ENCODE results near the gene NEDD9. TPM values are rescaled to one million over a fixed set of nuclear protein-coding genes. Genes with fewer than 3 reads are reported as not detected.

NEDD9 gene
- total RNA-seq, 4 donors from 2014 or later, result 51.7 to 136 (median 94.0) TPM

DNA sequence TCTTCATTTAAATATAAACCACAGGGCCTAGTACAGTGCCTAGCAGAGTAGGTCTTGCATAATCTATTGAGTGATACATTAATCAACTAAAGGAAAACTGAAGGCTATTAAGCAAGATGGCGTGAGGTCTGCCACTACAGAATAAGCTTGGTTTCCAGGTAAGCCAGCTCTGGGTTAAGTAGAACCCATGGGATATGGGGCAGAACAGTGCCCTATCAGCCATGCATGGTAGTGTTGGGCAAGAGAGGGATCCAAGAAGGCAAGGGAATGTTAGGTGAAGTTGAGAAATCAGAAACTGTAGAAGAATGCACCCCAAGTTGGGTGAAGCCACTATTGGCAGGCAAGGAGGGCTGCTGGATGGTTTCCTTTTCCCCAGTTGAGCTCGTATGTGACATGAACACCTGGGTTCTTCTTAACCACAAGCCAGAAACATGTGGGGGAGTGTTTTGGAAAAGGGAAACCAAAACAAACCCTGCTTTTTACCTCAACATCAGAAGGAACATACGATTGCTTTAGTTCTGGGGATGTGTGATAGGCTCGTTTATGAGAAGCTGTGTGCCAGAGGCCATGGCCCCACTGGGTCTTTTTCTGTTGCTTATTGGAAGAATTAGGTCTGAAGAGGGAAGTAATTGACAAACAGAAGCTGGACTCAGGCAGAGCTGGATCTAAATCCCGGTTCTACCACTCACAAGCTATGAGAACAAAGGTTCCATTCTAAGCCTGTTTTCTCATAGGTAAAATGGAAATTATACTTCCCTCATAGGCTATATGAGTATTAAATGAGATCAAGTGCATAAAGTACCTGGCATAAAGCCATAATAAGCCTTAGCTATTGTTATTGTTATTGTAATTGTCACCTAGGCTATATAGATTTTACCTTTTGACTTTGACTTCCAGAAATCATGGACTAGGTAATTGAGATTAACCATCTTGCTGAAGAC lies 33.5 kb downstream of the NEDD9 start:
- TF ChIP-seq, protein P1, sequence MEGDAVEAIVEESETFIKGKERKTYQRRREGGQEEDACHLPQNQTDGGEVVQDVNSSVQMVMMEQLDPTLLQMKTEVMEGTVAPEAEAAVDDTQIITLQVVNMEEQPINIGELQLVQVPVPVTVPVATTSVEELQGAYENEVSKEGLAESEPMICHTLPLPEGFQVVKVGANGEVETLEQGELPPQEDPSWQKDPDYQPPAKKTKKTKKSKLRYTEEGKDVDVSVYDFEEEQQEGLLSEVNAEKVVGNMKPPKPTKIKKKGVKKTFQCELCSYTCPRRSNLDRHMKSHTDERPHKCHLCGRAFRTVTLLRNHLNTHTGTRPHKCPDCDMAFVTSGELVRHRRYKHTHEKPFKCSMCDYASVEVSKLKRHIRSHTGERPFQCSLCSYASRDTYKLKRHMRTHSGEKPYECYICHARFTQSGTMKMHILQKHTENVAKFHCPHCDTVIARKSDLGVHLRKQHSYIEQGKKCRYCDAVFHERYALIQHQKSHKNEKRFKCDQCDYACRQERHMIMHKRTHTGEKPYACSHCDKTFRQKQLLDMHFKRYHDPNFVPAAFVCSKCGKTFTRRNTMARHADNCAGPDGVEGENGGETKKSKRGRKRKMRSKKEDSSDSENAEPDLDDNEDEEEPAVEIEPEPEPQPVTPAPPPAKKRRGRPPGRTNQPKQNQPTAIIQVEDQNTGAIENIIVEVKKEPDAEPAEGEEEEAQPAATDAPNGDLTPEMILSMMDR (IDR thresholded peaks at IDR 0.05; ENCODE audit: low read depth), result no peak

DNA sequence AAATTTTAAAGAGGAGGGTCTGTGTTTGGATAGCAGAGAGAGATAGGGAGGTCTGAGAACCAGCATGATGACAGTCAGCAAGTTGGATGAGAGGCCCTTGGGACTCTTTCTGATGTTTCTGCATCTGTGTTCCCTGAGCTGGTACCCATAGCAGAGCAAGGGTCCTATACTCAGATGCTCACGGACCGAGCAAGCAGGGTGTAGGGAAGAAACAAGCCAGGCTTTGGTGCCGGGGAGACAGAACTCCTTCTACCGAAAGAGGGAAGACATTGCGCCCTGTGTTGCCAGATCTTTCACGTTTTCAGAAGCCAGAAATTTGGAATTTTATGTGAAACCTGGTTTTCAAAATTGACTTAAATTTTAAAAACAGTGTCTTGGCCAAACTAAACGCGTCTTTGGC lies 34.6 kb downstream of the NEDD9 start:
- TF ChIP-seq, protein P1 (IDR thresholded peaks at IDR 0.05; ENCODE audit: low read depth), result no peak

DNA sequence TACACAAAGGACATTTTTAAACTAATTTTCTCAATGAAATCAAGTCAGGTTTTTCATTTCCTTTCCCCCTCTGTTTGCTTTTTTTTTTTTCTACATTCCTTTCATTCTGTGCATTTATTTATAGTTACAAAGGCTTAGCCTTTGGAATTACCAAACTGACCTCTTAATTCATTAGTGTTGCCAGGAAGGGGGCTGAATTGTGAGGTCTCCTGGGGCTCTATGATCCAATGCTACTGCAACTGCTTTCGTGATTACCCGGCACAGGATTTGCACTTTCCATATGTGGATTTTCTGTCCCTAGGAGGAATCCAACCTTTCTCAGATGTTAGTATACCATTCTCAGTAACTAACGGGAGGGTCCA lies 35.3 kb downstream of the NEDD9 start:
- TF ChIP-seq, protein P1 (IDR thresholded peaks at IDR 0.05; ENCODE audit: low read depth), result no peak

DNA sequence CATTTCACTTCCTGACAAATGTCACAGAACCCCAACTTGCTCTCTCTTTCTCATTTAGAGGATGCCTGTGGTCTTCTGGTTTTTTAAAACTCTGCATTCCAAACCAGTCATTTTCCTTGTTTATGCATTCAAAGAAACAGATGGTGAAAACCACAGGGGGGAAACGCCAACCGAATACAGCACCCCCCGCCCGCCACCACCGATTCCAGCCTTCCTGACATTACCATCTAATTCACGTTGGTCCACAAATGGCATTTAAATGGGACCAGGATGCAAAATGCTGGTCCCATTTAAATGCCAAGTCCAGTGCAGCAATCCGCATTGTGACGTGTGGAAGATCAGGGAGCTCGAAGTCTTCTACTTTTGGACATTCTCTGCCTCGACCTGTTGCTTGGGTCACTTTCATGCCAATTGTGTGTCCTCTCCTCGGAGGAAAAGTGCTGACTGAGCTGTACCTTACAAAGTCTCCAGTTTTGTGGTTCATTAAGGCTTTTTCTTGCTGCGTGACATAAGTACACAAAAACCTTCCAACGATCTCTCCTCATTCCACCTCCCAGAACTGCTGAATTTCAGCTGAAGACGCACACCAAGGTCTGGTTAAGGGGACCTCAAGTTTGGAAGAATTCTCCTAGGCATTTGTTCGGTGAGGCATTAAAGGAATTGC lies 35.8 kb downstream of the NEDD9 start:
- TF ChIP-seq, protein P1 (IDR thresholded peaks at IDR 0.05; ENCODE audit: low read depth), result no peak

DNA sequence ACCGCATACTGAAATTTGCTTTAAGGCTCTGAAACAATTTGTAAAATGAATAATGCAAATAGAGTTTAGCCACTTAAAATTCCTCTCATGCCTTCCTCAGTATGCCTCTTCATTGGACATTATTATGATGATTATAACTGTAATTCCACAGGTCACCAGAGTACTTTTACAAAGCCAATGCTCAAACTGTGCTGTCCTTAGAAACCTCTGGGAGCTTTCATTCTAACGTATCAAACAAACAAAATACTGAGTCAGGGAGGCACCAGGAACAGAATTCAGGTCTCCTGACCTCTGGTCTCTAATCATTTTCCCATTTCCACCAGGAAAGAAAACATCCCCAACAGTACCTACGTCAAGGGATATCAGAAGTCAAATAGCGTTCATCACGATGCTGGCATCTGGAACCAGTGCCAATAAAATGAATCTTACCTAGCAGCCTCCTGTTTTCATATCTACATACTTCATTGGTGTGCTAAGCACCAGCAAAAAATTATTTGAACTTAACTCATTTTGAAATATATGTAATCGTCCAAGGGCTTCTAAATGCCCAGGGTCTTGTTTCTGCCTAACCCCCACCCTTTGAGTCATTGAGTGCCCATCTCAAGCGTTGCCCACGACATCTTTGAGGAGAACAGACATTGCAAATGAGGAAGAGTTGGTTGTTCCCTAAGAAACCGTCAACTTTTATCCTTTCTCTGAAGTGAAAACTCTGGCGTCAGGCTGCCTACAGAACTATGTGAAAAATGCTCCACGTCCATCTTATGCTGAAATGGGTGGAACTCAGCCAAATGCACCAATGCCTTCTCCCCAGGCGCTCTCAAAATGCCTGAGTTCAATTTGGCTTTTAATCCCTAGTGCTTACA lies 37.9 kb downstream of the NEDD9 start:
- TF ChIP-seq, protein P1 (IDR thresholded peaks at IDR 0.05; ENCODE audit: low read depth), result no peak

GRCh38 chr6:11193434-11193833 lies 39.0 kb downstream of the NEDD9 start:
- TF ChIP-seq, protein P1 (IDR thresholded peaks at IDR 0.05; ENCODE audit: low read depth), result no peak

All from subcutaneous adipose tissue (tissue), 4 donors.